ENCODE data around the gene ST3GAL3.

- TF ChIP-seq POLR2A (IDR thresholded peaks at IDR 0.05; ENCODE audit: extremely low read depth, insufficient read length) (no peak), CTCF (IDR thresholded peaks at IDR 0.05; ENCODE audit: low read depth, low read length) (no peak), MAX (IDR thresholded peaks at IDR 0.05; ENCODE audit: low read depth, low read length) (no peak)
Observed at GRCh38 chr1:43671193-43671592, 36.1 kb upstream of the ST3GAL3 start.

Measured in NB4 (cell line).